B cell (primary cell): ENCODE measurements around the gene UBXN6. TPM values are rescaled to one million over a fixed set of nuclear protein-coding genes. Genes with fewer than 3 reads are reported as not detected.

ENCODE experiments used
- ATAC-seq: fragments of 200-7000 bp; cut with Tn5 transposase; one replicate; pipeline ENCODE4 v1.10.0; 2021; ENCODE audit warnings: low read depth, mild to moderate bottlenecking, moderate number of reproducible peaks, moderate library complexity
- CTCF ChIA-PET: fragments of 350-600 bp; sonication (Branson Sonifier 250); formaldehyde crosslinking; loops from one replicate; lab custom pipeline; 2021; ENCODE audit warnings: antibody characterized with exemption, inconsistent platforms; lab: Charles Lee
- POLR2A ChIA-PET: fragments of 350-600 bp; sonication (Branson Sonifier 250); formaldehyde crosslinking; loops from one replicate; lab custom pipeline; 2021; ENCODE audit warnings: antibody characterized with exemption; lab: Charles Lee
- DNase-seq: peaks from one replicate; pipeline ENCODE4 v3.0.0; 2013
- H2AFZ ChIP-seq: 2 replicates; pipeline ENCODE4 v1.6.1; 2012; ENCODE audit warnings: mild to moderate bottlenecking, low read depth, low read length; ENCODE audit not compliant: insufficient read depth, poor library complexity, severe bottlenecking
- H3K27ac ChIP-seq, 2 donors: 1 replicate in 1 of 2; 2 replicates in 1 of 2; pipeline ENCODE4 v1.5.1; 2012 to 2013; ENCODE audit warnings: low read length in 2 of 2, mild to moderate bottlenecking in 2 of 2, moderate library complexity in 1 of 2
- H3K27me3 ChIP-seq, 4 experiments: fragments of 200-600 bp in 1 of 4; sonication (generic) in 1 of 4; replicated peaks in 1 of 4; 1 replicate in 2 of 4; 2 replicates in 2 of 4; pipeline versions ENCODE4 v1.6.1 to v1.7.0; 2013 to 2016; ENCODE audit warnings: low read length in 3 of 4, mild to moderate bottlenecking in 2 of 4, mixed read lengths in 1 of 4, moderate library complexity in 1 of 4; ENCODE audit not compliant: insufficient read depth in 4 of 4, control insufficient read depth in 3 of 4; ENCODE audit errors: control extremely low read depth in 1 of 4
- H3K36me3 ChIP-seq, 2 experiments: replicated peaks in 1 of 2; 1 replicate in 1 of 2; 2 replicates in 1 of 2; pipeline versions ENCODE4 v1.6.1 to v1.7.1; 2013; ENCODE audit warnings: low read length in 1 of 2; ENCODE audit not compliant: insufficient read depth in 2 of 2, control insufficient read depth in 1 of 2; ENCODE audit errors: control extremely low read depth in 1 of 2, extremely low read depth in 1 of 2
- H3K4me1 ChIP-seq, 2 donors: fragments of 200-600 bp in 1 of 2; sonication (generic) in 1 of 2; 1 replicate in 1 of 2; 2 replicates in 1 of 2; pipeline versions ENCODE4 v1.5.1 to v1.6.1; 2013 to 2017; ENCODE audit warnings: low read length in 2 of 2; ENCODE audit not compliant: control insufficient read depth in 2 of 2, insufficient read depth in 2 of 2
- H3K4me2 ChIP-seq: replicated peaks from 2 replicates; pipeline ENCODE3; 2012; ENCODE audit warnings: mild to moderate bottlenecking, low read depth, low read length; ENCODE audit not compliant: poor library complexity, severe bottlenecking
- H3K4me3 ChIP-seq, 5 experiments: fragments of 200-600 bp in 1 of 5; sonication (generic) in 1 of 5; 1 replicate in 3 of 5; 2 replicates in 2 of 5; pipeline versions ENCODE4 v1.5.1 to v1.7.0; 2011 to 2016; ENCODE audit warnings: low read length in 4 of 5, mild to moderate bottlenecking in 4 of 5, low read depth in 2 of 5, control low read depth in 1 of 5, moderate library complexity in 1 of 5; ENCODE audit not compliant: insufficient read depth in 1 of 5; ENCODE audit errors: control extremely low read depth in 1 of 5, extremely low read depth in 1 of 5
- H3K79me2 ChIP-seq: fragments of 200-600 bp; sonication (generic); one replicate; pipeline ENCODE4 v1.6.0; 2016; ENCODE audit warnings: low read length; ENCODE audit not compliant: control insufficient read depth, insufficient read depth
- H3K9ac ChIP-seq: fragments of 200-600 bp; sonication (generic); 2 replicates; pipeline ENCODE4 v1.6.1; 2017; ENCODE audit warnings: mild to moderate bottlenecking, low read length, moderate library complexity
- H3K9me3 ChIP-seq, 3 donors: one replicate each; pipeline versions ENCODE4 v1.6.1 to v1.7.1; 2013; ENCODE audit warnings: low read length in 2 of 3; ENCODE audit not compliant: control insufficient read depth in 2 of 3, insufficient read depth in 1 of 3; ENCODE audit errors: control extremely low read depth in 1 of 3
- H4K20me1 ChIP-seq: 2 replicates; pipeline ENCODE4 v1.6.0; 2012; ENCODE audit warnings: mild to moderate bottlenecking, low read length; ENCODE audit not compliant: insufficient read depth, control insufficient read depth, poor library complexity, severe bottlenecking
- H3K27ac Mint-ChIP-seq: one replicate; pipeline ENCODE4 v1.8.0; 2021; ENCODE audit warnings: mixed read lengths
- H3K27me3 Mint-ChIP-seq: one replicate; pipeline ENCODE4 v1.8.0; 2021; ENCODE audit warnings: mixed read lengths
- H3K4me1 Mint-ChIP-seq: one replicate; pipeline ENCODE4 v1.8.0; 2021; ENCODE audit warnings: mixed read lengths
- H3K4me3 Mint-ChIP-seq: one replicate; pipeline ENCODE4 v1.8.0; 2021; ENCODE audit warnings: mixed read lengths
- H3K9me3 Mint-ChIP-seq: one replicate; pipeline ENCODE4 v1.8.0; 2022; ENCODE audit warnings: mixed read lengths; ENCODE audit not compliant: insufficient read depth
- CTCF ChIP-seq: fragments of 200-600 bp; IDR thresholded peaks from one replicate; pipeline ENCODE4 v1.8.0; 2022; ENCODE audit warnings: antibody characterized with exemption, mild to moderate bottlenecking
- EZH2 ChIP-seq: IDR thresholded peaks from 2 replicates; pipeline ENCODE4 v1.6.1; 2012; ENCODE audit warnings: borderline replicate concordance, low read depth, mild to moderate bottlenecking, moderate library complexity, low read length; ENCODE audit not compliant: insufficient read depth, poor library complexity, severe bottlenecking
- WGBS: methylation state at CpG from one replicate; pipeline ENCODE4 v1.1.5; 2013; ENCODE audit warnings: missing lambda C conversion rate; ENCODE audit not compliant: insufficient coverage; 5-methylcytosine and 5-hydroxymethylcytosine counted together
- intact Hi-C: fragments of 100-400 bp; cut with micrococcal nuclease; formaldehyde crosslinking; loops from one replicate; pipeline ENCODE4 v1.10.0; 2022
- polyA plus RNA-seq: library from polyadenylated mRNA; depleted of rRNA; stranded (reverse); fragments of >200 nt; gene quantifications from 2 replicates; pipeline ENCODE4 v1.2.3, GENCODE V29; 2012
- total RNA-seq, 2 donors: library from RNA; stranded (reverse); fragments of 120-200 nt in 1 of 2; gene quantifications; 1 replicate in 1 of 2; 2 replicates in 1 of 2; pipeline versions ENCODE4 v1.2.3 to v1.2.4, GENCODE V29; 2013 to 2022

Gene UBXN6
- total and polyA plus RNA-seq, 2 donors (not counting 1 experiment from before 2014, with no cell fraction given), result 75.8 to 76.6 TPM

- DNase-seq (no peak), ATAC-seq (no peak)
- H3K4me1 ChIP-seq, result peaks cover 17 to 21% of the 10 kb centered on the region in 2 donors
- H3K4me1 Mint-ChIP-seq, result peaks cover 19% of the 10 kb centered on the region
- no peak overlapping the region for H3K27ac Mint-ChIP-seq
- H3K4me3 Mint-ChIP-seq, result no peak overlapping the region
- no peak overlapping the region for H3K9ac ChIP-seq
- POLR2A ChIA-PET, result no interaction called here
- no peaks in the 10 kb centered on the region for H3K9me3 ChIP-seq
- no peak for TF ChIP-seq CTCF
- no peak for TF ChIP-seq EZH2
- H3K9me3 Mint-ChIP-seq, result no peaks in the 10 kb centered on the region
- H3K27ac ChIP-seq, result no peak overlapping the region
- no peaks in the 10 kb centered on the region for H3K36me3 ChIP-seq
- no peak overlapping the region for H2AFZ ChIP-seq
- WGBS, result 96% methylated on average over 7 of the region's 7 CpGs
- H3K4me3 ChIP-seq, result no peak overlapping the region
- peaks cover 4% of the 10 kb centered on the region for H3K79me2 ChIP-seq
- no peaks in the 10 kb centered on the region for H4K20me1 ChIP-seq
- CTCF ChIA-PET, result no interaction called here
- no peaks in the 10 kb centered on the region for H3K27me3 Mint-ChIP-seq
- intact Hi-C loops, result no loop called here
- H3K4me2 ChIP-seq, result no peak overlapping the region
- H3K27me3 ChIP-seq, result no peaks in the 10 kb centered on the region
These were observed 21.4 kb downstream of the UBXN6 start for GRCh38 chr19:4436231-4436630.

- no peak overlapping the region for H3K4me3 ChIP-seq
- Mint-ChIP-seq H3K27ac (peak overlapping the region; percentile 70), H3K27me3 (no peaks in the 10 kb centered on the region), H3K9me3 (no peaks in the 10 kb centered on the region), H3K4me1 (peaks cover 30% of the 10 kb centered on the region), H3K4me3 (no peak overlapping the region)
- ChIA-PET POLR2A (no interaction called here), CTCF (no interaction called here)
- no peak for ATAC-seq
- peak; percentile 5 for DNase-seq
- H3K4me1 ChIP-seq, result peaks cover 18 to 39% of the 10 kb centered on the region in 2 donors
- no peaks in the 10 kb centered on the region for H3K9me3 ChIP-seq
- H4K20me1 ChIP-seq, result no peaks in the 10 kb centered on the region
- no peak for TF ChIP-seq EZH2
- TF ChIP-seq CTCF, result no peak
- H3K9ac ChIP-seq, result no peak overlapping the region
- peaks cover 4% of the 10 kb centered on the region for H3K79me2 ChIP-seq
- no peak overlapping the region for H2AFZ ChIP-seq
- H3K4me2 ChIP-seq, result no peak overlapping the region
- no peaks in the 10 kb centered on the region for H3K27me3 ChIP-seq
- H3K36me3 ChIP-seq, result no peaks in the 10 kb centered on the region
- intact Hi-C loops, result no loop called here
- WGBS, result 100% methylated on average over 2 of the region's 9 CpGs
- no peak overlapping the region for H3K27ac ChIP-seq
These were observed 23.2 kb downstream of the UBXN6 start for GRCh38 chr19:4434391-4434790.
